HCT116 (cell line): Measurements from ENCODE around the gene SLC6A6. TPM values are rescaled to one million over a fixed set of nuclear protein-coding genes. Genes with fewer than 3 reads are reported as not detected.

Experiments
- ATAC-seq: fragments of 200-7000 bp; cut with Tn5 transposase; 2 replicates; pipeline ENCODE4 v1.9.1; 2020; ENCODE audit warnings: mild to moderate bottlenecking, moderate library complexity
- BruUV-seq: library from RNA; stranded (reverse); fragments of 400-500 nt; replicated peaks from 2 replicates; lab custom pipeline; 2021; lab: Mats Ljungman, UMichigan
- CTCF ChIA-PET: fragments of 300-600 bp; sonication (Branson Sonifier 250); formaldehyde crosslinking; loops from one replicate; lab custom pipeline; 2021; ENCODE audit warnings: antibody characterized with exemption; lab: Charles Lee
- POLR2A ChIA-PET: fragments of 300-600, 350-600 bp; sonication (Branson Sonifier 250); formaldehyde crosslinking; loops from one replicate; lab custom pipeline; 2021; ENCODE audit warnings: antibody characterized with exemption; lab: Charles Lee
- RAD21 ChIA-PET, 2 experiments: fragments of 300-600 bp; sonication (Branson Sonifier 250); formaldehyde crosslinking; loops; one replicate each; lab custom pipeline; 2023; ENCODE audit warnings: low total read pairs in 2 of 2; ENCODE audit not compliant: uncharacterized antibody in 2 of 2, unreplicated experiment in 2 of 2, low non-redundant PET in 1 of 2; lab: Charles Lee
- DNase-seq: peaks from one replicate; pipeline ENCODE4 v3.0.0-alpha.2; 2010; ENCODE audit warnings: low read depth, low spot score
- H2AFZ ChIP-seq: fragments of 200-600 bp; shearing (Covaris generic), sonication (generic); 2 replicates; pipeline ENCODE4 v1.6.1; 2017; ENCODE audit warnings: low read depth, mixed run types, mixed read lengths, antibody characterized with exemption, low read length; ENCODE audit not compliant: poor library complexity, severe bottlenecking
- H3K27ac ChIP-seq: 2 replicates; pipeline ENCODE4 v1.5.1; 2012; ENCODE audit warnings: low read depth, low read length
- H3K27me3 ChIP-seq: fragments of 200-600 bp; sonication (generic); 2 replicates; pipeline ENCODE4 v1.6.1; 2016; ENCODE audit warnings: mixed run types, low read length, mixed read lengths; ENCODE audit not compliant: insufficient read depth
- H3K36me3 ChIP-seq, 2 experiments: fragments of 200-500 bp in 1 of 2; fragments of 200-600 bp in 1 of 2; sonication (Bioruptor generic) in 1 of 2; sonication (generic) in 1 of 2; 2 replicates each; pipeline versions ENCODE4 v1.5.1 to v1.6.1; 2014 to 2016; ENCODE audit warnings: low read length in 2 of 2, inconsistent platforms in 1 of 2, mixed read lengths in 1 of 2, mixed run types in 1 of 2; ENCODE audit not compliant: insufficient read depth in 2 of 2, control insufficient read depth in 1 of 2
- H3K4me1 ChIP-seq, 2 experiments: fragments of 200-600 bp in 1 of 2; sonication (generic) in 1 of 2; 2 replicates each; pipeline versions ENCODE4 v1.5.1 to v1.6.1; 2012 to 2017; ENCODE audit warnings: low read length in 2 of 2, inconsistent platforms in 1 of 2, mild to moderate bottlenecking in 1 of 2, mixed read lengths in 1 of 2, mixed run types in 1 of 2, moderate library complexity in 1 of 2; ENCODE audit not compliant: insufficient read depth in 2 of 2, control insufficient read depth in 1 of 2
- H3K4me2 ChIP-seq: fragments of 200-600 bp; sonication (generic); 2 replicates; pipeline ENCODE4 v1.6.1; 2017; ENCODE audit warnings: mixed run types, low read length, mixed read lengths
- H3K4me3 ChIP-seq, 2 experiments: fragments of 200-600 bp in 1 of 2; sonication (generic) in 1 of 2; replicated peaks in 1 of 2; 2 replicates each; pipeline ENCODE4 v1.5.1; 2011 to 2016; ENCODE audit warnings: low read length in 2 of 2, control low read depth in 1 of 2, low read depth in 1 of 2, mild to moderate bottlenecking in 1 of 2, mixed read lengths in 1 of 2, mixed run types in 1 of 2
- H3K79me2 ChIP-seq: fragments of 200-600 bp; sonication (generic); 2 replicates; pipeline ENCODE4 v1.6.1; 2017; ENCODE audit warnings: mild to moderate bottlenecking, mixed run types, low read length, moderate library complexity, mixed read lengths; ENCODE audit not compliant: insufficient read depth
- H3K9ac ChIP-seq: fragments of 200-600 bp; sonication (generic); 2 replicates; pipeline ENCODE4 v1.6.1; 2016; ENCODE audit warnings: low read length, mixed read lengths
- H3K9me2 ChIP-seq: fragments of 200-600 bp; sonication (generic), shearing (Covaris generic); 2 replicates; pipeline ENCODE4 v1.6.1; 2017; ENCODE audit warnings: mixed run types, mild to moderate bottlenecking, moderate library complexity; ENCODE audit not compliant: insufficient read depth
- H3K9me3 ChIP-seq, 2 experiments: fragments of 200-500 bp in 1 of 2; fragments of 200-600 bp in 1 of 2; sonication (Bioruptor generic) in 1 of 2; sonication (generic) in 1 of 2; 2 replicates each; pipeline ENCODE4 v1.6.1; 2014 to 2017; ENCODE audit warnings: low read length in 2 of 2, mixed read lengths in 2 of 2, inconsistent platforms in 1 of 2, low read depth in 1 of 2, mild to moderate bottlenecking in 1 of 2, mixed run types in 1 of 2, moderate library complexity in 1 of 2; ENCODE audit not compliant: control insufficient read depth in 1 of 2, insufficient read depth in 1 of 2
- H4K20me1 ChIP-seq: fragments of 200-600 bp; sonication (generic), shearing (Covaris generic); 2 replicates; pipeline ENCODE4 v1.6.1; 2017; ENCODE audit warnings: mixed run types, mild to moderate bottlenecking, moderate library complexity; ENCODE audit not compliant: insufficient read depth
- ATF3 ChIP-seq: IDR thresholded peaks from 2 replicates; pipeline ENCODE4 v1.6.1; 2012
- CBX3 ChIP-seq: IDR thresholded peaks from 2 replicates; pipeline ENCODE4 v1.6.1; 2012; ENCODE audit warnings: low read depth
- EZH2 ChIP-seq: fragments of 200-600 bp; sonication (generic); IDR thresholded peaks from 2 replicates; pipeline ENCODE4 v1.6.1; 2017; ENCODE audit warnings: antibody characterized with exemption, mixed run types
- EZH2phosphoT487 ChIP-seq: fragments of 200-600 bp; IDR thresholded peaks from 2 replicates; pipeline ENCODE4 v1.6.1; 2018; ENCODE audit warnings: antibody characterized with exemption, borderline replicate concordance
- MAX ChIP-seq: IDR thresholded peaks from 2 replicates; pipeline ENCODE4 v1.6.1; 2012
- POLR2A ChIP-seq: IDR thresholded peaks from 2 replicates; pipeline ENCODE4 v1.7.0; 2011; ENCODE audit warnings: borderline replicate concordance; ENCODE audit not compliant: insufficient read depth, insufficient read length; ENCODE audit errors: extremely low read depth
- RAD21 ChIP-seq: IDR thresholded peaks from 2 replicates; pipeline ENCODE4 v1.6.1; 2012; ENCODE audit warnings: low read depth, mild to moderate bottlenecking
- REST ChIP-seq: IDR thresholded peaks from 2 replicates; pipeline ENCODE4 v1.6.1; 2012; ENCODE audit warnings: low read depth
- SIN3A ChIP-seq: IDR thresholded peaks from 2 replicates; pipeline ENCODE4 v1.6.1; 2012; ENCODE audit warnings: low read depth
- SP1 ChIP-seq: IDR thresholded peaks from 2 replicates; pipeline ENCODE4 v1.6.1; 2012; ENCODE audit warnings: low read depth
- SRF ChIP-seq: IDR thresholded peaks from 2 replicates; pipeline ENCODE4 v1.6.1; 2012; ENCODE audit warnings: low read depth
- YY1 ChIP-seq: IDR thresholded peaks from 2 replicates; pipeline ENCODE4 v1.6.1; 2011; ENCODE audit warnings: low read length, low read depth, moderate library complexity, mild to moderate bottlenecking; ENCODE audit not compliant: insufficient replicate concordance; ENCODE audit errors: extremely low read depth
- ZBTB33 ChIP-seq: IDR thresholded peaks from 2 replicates; pipeline ENCODE4 v1.6.1; 2011; ENCODE audit warnings: mild to moderate bottlenecking, low read length, moderate library complexity; ENCODE audit not compliant: insufficient replicate concordance; ENCODE audit errors: extremely low read depth
- ZFX ChIP-seq: fragments of 450-650 bp; IDR thresholded peaks from 2 replicates; pipeline ENCODE4 v1.6.1; 2017
- ZNF274 ChIP-seq: fragments of 200-500 bp; sonication (Bioruptor generic); IDR thresholded peaks from 2 replicates; pipeline ENCODE4 v1.6.1; 2014; ENCODE audit warnings: mild to moderate bottlenecking, low read depth, low read length, inconsistent platforms
- intact Hi-C: fragments of 100-400 bp; cut with micrococcal nuclease; formaldehyde crosslinking; loops from 2 replicates; pipeline ENCODE4 v1.10.0; 2022
- total RNA-seq: library from RNA; stranded (reverse); gene quantifications from one replicate; pipeline ENCODE4 v1.2.1, GENCODE V29; 2021; ENCODE audit not compliant: unreplicated experiment

Gene SLC6A6
- total RNA-seq, 1 experiment from 2014 or later: 36.3 TPM

GRCh38 chr3:14522129-14522691, 119.8 kb downstream of the SLC6A6 start (continued):
- no peak for TF ChIP-seq MAX
- TF ChIP-seq CBX3: no peak

GRCh38 chr3:14522768-14523167, 120.4 kb downstream of the SLC6A6 start:
- ChIA-PET CTCF (no interaction called here), RAD21 (no interaction called here), POLR2A (no interaction called here)
- Histone ChIP-seq H3K79me2 (no peaks in the 10 kb centered on the region), H3K9me2 (no peaks in the 10 kb centered on the region), H3K4me3 (no peak overlapping the region), H3K9ac (no peak overlapping the region), H3K36me3 (no peaks in the 10 kb centered on the region), H4K20me1 (no peaks in the 10 kb centered on the region), H3K4me1 (peaks cover 8 to 12% of the 10 kb centered on the region in 2 experiments), H3K9me3 (no peaks in the 10 kb centered on the region), H2AFZ (no peak overlapping the region), H3K4me2 (no peak overlapping the region), H3K27ac (no peak overlapping the region), H3K27me3 (no peaks in the 10 kb centered on the region)
- no peak for TF ChIP-seq YY1
- TF ChIP-seq SP1: no peak
- TF ChIP-seq ZFX: no peak
- TF ChIP-seq SRF: no peak
- TF ChIP-seq EZH2phosphoT487: no peak
- TF ChIP-seq REST: no peak
- TF ChIP-seq EZH2: no peak
- no peak for TF ChIP-seq ATF3
- no peak for TF ChIP-seq SIN3A
- no peak for TF ChIP-seq ZBTB33
- no peak for TF ChIP-seq POLR2A
- no peak for TF ChIP-seq RAD21
- no peak for TF ChIP-seq ZNF274
- DNase-seq (no peak), ATAC-seq (no peak)
- intact Hi-C loops: no loop called here
- BruUV-seq: no TSS peak
